ENCODE results near the gene ABCG4. TPM values are rescaled to one million over a fixed set of nuclear protein-coding genes. Genes with fewer than 3 reads are reported as not detected.

ABCG4 gene
- total RNA-seq, 1 experiment from 2014 or later, result 0.39 TPM

DNA sequence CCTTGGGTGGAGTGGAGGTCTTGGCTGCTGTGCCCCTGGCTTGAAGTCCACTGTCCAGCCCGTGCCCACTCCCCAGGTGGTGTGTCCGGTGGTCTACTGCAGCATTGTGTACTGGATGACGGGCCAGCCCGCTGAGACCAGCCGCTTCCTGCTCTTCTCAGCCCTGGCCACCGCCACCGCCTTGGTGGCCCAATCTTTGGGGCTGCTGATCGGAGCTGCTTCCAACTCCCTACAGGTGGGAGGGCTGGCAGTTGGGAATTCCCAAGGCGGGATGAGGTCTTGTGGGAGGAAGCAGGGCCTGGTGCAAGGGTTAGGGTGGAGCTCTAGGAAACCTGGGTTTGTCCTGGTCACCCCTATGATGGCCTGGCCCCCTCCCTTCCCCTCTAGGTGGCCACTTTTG, 11.3 kb downstream of the ABCG4 start:
- Histone ChIP-seq H3K36me3 (ENCODE audit: control insufficient read depth, insufficient read depth, low read length) (no peaks in the 10 kb centered on the region), H3K27ac (ENCODE audit: low read length) (no peak overlapping the region), H3K9me3 (ENCODE audit: control insufficient read depth, insufficient read depth, low read depth, low read length) (no peaks in the 10 kb centered on the region), H3K27me3 (ENCODE audit: control insufficient read depth, insufficient read depth, low read length) (no peaks in the 10 kb centered on the region), H3K4me3 (ENCODE audit: low read depth in 2 of 2, low read length in 2 of 2) (no peak overlapping the region), H3K4me1 (ENCODE audit: control insufficient read depth, insufficient read depth, low read length) (no peaks in the 10 kb centered on the region)
- no peak for TF ChIP-seq POLR2AphosphoS5 (IDR thresholded peaks at IDR 0.05; ENCODE audit: low read depth, low read length)
- TF ChIP-seq TCF7L2 (IDR thresholded peaks at IDR 0.05; ENCODE audit: low read depth, low read length), result no peak
- no peak for TF ChIP-seq SIN3A (IDR thresholded peaks at IDR 0.05; ENCODE audit: borderline replicate concordance, insufficient read depth, low read depth, low read length)
- TF ChIP-seq, protein P1, sequence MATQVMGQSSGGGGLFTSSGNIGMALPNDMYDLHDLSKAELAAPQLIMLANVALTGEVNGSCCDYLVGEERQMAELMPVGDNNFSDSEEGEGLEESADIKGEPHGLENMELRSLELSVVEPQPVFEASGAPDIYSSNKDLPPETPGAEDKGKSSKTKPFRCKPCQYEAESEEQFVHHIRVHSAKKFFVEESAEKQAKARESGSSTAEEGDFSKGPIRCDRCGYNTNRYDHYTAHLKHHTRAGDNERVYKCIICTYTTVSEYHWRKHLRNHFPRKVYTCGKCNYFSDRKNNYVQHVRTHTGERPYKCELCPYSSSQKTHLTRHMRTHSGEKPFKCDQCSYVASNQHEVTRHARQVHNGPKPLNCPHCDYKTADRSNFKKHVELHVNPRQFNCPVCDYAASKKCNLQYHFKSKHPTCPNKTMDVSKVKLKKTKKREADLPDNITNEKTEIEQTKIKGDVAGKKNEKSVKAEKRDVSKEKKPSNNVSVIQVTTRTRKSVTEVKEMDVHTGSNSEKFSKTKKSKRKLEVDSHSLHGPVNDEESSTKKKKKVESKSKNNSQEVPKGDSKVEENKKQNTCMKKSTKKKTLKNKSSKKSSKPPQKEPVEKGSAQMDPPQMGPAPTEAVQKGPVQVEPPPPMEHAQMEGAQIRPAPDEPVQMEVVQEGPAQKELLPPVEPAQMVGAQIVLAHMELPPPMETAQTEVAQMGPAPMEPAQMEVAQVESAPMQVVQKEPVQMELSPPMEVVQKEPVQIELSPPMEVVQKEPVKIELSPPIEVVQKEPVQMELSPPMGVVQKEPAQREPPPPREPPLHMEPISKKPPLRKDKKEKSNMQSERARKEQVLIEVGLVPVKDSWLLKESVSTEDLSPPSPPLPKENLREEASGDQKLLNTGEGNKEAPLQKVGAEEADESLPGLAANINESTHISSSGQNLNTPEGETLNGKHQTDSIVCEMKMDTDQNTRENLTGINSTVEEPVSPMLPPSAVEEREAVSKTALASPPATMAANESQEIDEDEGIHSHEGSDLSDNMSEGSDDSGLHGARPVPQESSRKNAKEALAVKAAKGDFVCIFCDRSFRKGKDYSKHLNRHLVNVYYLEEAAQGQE (IDR thresholded peaks at IDR 0.05; ENCODE audit: insufficient read depth in 1 of 2, low read depth in 2 of 2, low read length in 1 of 2), result no peak
- TF ChIP-seq, protein P2, sequence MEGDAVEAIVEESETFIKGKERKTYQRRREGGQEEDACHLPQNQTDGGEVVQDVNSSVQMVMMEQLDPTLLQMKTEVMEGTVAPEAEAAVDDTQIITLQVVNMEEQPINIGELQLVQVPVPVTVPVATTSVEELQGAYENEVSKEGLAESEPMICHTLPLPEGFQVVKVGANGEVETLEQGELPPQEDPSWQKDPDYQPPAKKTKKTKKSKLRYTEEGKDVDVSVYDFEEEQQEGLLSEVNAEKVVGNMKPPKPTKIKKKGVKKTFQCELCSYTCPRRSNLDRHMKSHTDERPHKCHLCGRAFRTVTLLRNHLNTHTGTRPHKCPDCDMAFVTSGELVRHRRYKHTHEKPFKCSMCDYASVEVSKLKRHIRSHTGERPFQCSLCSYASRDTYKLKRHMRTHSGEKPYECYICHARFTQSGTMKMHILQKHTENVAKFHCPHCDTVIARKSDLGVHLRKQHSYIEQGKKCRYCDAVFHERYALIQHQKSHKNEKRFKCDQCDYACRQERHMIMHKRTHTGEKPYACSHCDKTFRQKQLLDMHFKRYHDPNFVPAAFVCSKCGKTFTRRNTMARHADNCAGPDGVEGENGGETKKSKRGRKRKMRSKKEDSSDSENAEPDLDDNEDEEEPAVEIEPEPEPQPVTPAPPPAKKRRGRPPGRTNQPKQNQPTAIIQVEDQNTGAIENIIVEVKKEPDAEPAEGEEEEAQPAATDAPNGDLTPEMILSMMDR (IDR thresholded peaks at IDR 0.05), result no peak
- ChIA-PET CTCF (interaction anchor here (0.6 kb wide), 1 partner anchor 18 kb away, joined by 5 read pairs; no protein-coding TSS in a partner anchor), POLR2A (interaction anchor here (0.5 kb wide), 1 partner anchor 11 kb away, joined by 3 read pairs; no protein-coding TSS in a partner anchor)
- DNase-seq (ENCODE audit: low read depth, low spot score) (no peak), ATAC-seq (no peak)
- intact Hi-C loops (cut with micrococcal nuclease; ENCODE audit: unreplicated experiment), result no loop called here
- BruUV-seq (replicated peaks), result no TSS peak
- in situ Hi-C loops (cut with HindIII; ENCODE audit: low pct_unique_long_range_greater_than_20kb, low sequenced_read_pairs), result no loop called here

DNA sequence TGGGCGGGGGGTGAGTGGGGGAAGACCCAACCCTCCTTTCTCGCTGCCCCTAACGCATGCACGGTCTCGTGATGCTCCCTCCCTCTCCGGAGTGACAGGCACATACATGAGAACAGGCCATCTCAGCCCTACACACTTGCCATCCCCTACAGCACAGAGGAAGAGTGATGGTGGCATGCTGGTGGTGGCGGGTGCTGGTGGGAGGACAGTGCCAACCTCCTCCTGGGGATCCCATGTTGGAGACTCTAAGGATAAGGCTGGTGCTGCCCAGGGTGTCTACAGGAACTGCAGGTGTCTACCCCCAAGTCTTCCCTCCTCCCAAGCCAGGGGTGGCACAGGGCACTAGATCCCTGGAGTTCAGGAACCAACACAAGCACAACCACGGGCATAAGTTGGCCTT, 13.0 kb downstream of the ABCG4 start:
- intact Hi-C loops (cut with micrococcal nuclease; ENCODE audit: unreplicated experiment) (no loop called here), in situ Hi-C loops (cut with HindIII; ENCODE audit: low pct_unique_long_range_greater_than_20kb, low sequenced_read_pairs) (no loop called here)
- DNase-seq (ENCODE audit: low read depth, low spot score) (no peak), ATAC-seq (no peak)
- Histone ChIP-seq H3K4me3 (ENCODE audit: low read depth in 2 of 2, low read length in 2 of 2) (no peak overlapping the region), H3K9me3 (ENCODE audit: control insufficient read depth, insufficient read depth, low read depth, low read length) (no peaks in the 10 kb centered on the region), H3K27ac (ENCODE audit: low read length) (no peak overlapping the region), H3K36me3 (ENCODE audit: control insufficient read depth, insufficient read depth, low read length) (no peaks in the 10 kb centered on the region), H3K27me3 (ENCODE audit: control insufficient read depth, insufficient read depth, low read length) (no peaks in the 10 kb centered on the region), H3K4me1 (ENCODE audit: control insufficient read depth, insufficient read depth, low read length) (peaks cover 6% of the 10 kb centered on the region; the same call in 1 of the 2 replicates)
- ChIA-PET CTCF (no interaction called here), POLR2A (no interaction called here)
- BruUV-seq (replicated peaks), result no TSS peak
- TF ChIP-seq TCF7L2 (IDR thresholded peaks at IDR 0.05; ENCODE audit: low read depth, low read length) (no peak), POLR2AphosphoS5 (IDR thresholded peaks at IDR 0.05; ENCODE audit: low read depth, low read length) (no peak), SIN3A (IDR thresholded peaks at IDR 0.05; ENCODE audit: borderline replicate concordance, insufficient read depth, low read depth, low read length) (no peak)
- TF ChIP-seq, protein P1 (IDR thresholded peaks at IDR 0.05; ENCODE audit: insufficient read depth in 1 of 2, low read depth in 2 of 2, low read length in 1 of 2), result no peak
- TF ChIP-seq, protein P2 (IDR thresholded peaks at IDR 0.05), result no peak

Data from Panc1 (cell line).